Measurements from ENCODE around the gene TBC1D22A.

DNA sequence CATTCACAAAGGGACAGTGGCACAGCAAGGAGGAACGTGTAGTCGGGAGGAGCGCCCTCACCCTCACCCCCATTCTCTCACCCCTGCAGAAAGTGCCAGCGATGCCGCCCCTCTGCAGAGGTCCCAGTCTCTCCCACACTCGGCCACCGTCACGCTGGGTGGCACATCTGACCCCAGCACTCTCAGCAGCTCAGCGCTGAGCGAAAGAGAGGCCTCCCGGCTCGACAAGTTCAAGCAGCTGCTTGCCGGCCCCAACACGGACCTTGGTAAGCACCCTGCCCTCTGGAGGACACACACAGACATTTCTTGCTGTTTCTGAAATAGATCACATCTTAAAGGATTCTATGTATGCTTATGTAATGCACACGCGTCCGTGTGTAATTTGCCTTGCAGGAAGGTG, 34.9 kb downstream of the TBC1D22A start:
- TF ChIP-seq, protein P1, sequence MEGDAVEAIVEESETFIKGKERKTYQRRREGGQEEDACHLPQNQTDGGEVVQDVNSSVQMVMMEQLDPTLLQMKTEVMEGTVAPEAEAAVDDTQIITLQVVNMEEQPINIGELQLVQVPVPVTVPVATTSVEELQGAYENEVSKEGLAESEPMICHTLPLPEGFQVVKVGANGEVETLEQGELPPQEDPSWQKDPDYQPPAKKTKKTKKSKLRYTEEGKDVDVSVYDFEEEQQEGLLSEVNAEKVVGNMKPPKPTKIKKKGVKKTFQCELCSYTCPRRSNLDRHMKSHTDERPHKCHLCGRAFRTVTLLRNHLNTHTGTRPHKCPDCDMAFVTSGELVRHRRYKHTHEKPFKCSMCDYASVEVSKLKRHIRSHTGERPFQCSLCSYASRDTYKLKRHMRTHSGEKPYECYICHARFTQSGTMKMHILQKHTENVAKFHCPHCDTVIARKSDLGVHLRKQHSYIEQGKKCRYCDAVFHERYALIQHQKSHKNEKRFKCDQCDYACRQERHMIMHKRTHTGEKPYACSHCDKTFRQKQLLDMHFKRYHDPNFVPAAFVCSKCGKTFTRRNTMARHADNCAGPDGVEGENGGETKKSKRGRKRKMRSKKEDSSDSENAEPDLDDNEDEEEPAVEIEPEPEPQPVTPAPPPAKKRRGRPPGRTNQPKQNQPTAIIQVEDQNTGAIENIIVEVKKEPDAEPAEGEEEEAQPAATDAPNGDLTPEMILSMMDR (IDR thresholded peaks at IDR 0.05; ENCODE audit: low read depth, low read length), result peak; percentile 60
- no peak for TF ChIP-seq EZH2phosphoT487 (IDR thresholded peaks at IDR 0.05; ENCODE audit: low read depth)

Data from OCI-LY3 (cell line).